Ishikawa (cell line): ENCODE results near the gene THAP8.

Experiments used
- CEBPB ChIP-seq: IDR thresholded peaks from 2 replicates; pipeline ENCODE4 v1.6.1; 2012
- CREB1 ChIP-seq: IDR thresholded peaks from 2 replicates; pipeline ENCODE4 v1.6.1; 2012; ENCODE audit warnings: low read depth
- EGR1 ChIP-seq: IDR thresholded peaks from 2 replicates; pipeline ENCODE4 v1.6.1; 2012
- EP300 ChIP-seq: IDR thresholded peaks from 2 replicates; pipeline ENCODE4 v1.6.1; 2012; ENCODE audit warnings: borderline replicate concordance
- FOXM1 ChIP-seq: IDR thresholded peaks from 2 replicates; pipeline ENCODE4 v1.6.1; 2012; ENCODE audit warnings: low read depth, borderline replicate concordance
- NFIC ChIP-seq: IDR thresholded peaks from 2 replicates; pipeline ENCODE4 v1.6.1; 2012
- RAD21 ChIP-seq: IDR thresholded peaks from 2 replicates; pipeline ENCODE4 v1.6.1; 2012; ENCODE audit warnings: low read depth
- TAF1 ChIP-seq: IDR thresholded peaks from 2 replicates; pipeline ENCODE4 v1.6.1; 2012; ENCODE audit warnings: low read depth, mild to moderate bottlenecking
- TCF12 ChIP-seq: IDR thresholded peaks from 2 replicates; pipeline ENCODE4 v1.6.1; 2012; ENCODE audit warnings: low read depth
- TEAD4 ChIP-seq: IDR thresholded peaks from 2 replicates; pipeline ENCODE4 v1.6.1; 2012
- YY1 ChIP-seq: IDR thresholded peaks from 2 replicates; pipeline ENCODE4 v1.6.1; 2012; ENCODE audit warnings: low read depth
- ZBTB7A ChIP-seq: IDR thresholded peaks from 2 replicates; pipeline ENCODE4 v1.6.1; 2012; ENCODE audit warnings: low read depth
- TF ChIP-seq, protein P1 (sequence below): IDR thresholded peaks from 2 replicates; pipeline ENCODE4 v1.6.1; 2012; ENCODE audit warnings: low read depth, mild to moderate bottlenecking
- TF ChIP-seq, protein P2 (sequence below): IDR thresholded peaks from 2 replicates; pipeline ENCODE4 v1.6.1; 2012
- TF ChIP-seq, protein P3 (sequence below): IDR thresholded peaks from 2 replicates; pipeline ENCODE4 v1.6.1; 2012

THAP8 gene

DNA sequence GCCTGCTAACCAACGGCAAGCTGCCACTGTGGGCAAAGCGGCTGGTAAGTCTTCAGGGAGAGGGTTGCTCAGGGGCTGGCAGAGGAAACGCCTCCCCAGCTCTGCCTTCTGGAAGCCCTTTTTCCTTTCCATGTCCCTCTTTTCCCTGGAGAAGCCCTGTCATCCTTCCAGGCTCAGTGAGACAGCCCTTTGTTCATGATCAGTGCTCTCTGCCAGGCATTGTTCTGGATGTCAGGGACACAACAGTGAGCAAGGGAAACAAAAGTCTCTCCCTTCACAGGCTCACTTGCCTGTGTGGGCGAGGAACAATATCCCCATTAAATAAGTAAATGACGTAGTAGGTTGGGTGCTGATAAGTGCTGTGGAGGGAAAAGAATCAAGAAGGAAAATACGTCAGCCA is 43.0 kb upstream of the THAP8 start:
- TF ChIP-seq YY1, result no peak
- no peak for TF ChIP-seq TEAD4
- TF ChIP-seq EP300, result no peak
- TF ChIP-seq, protein P1, sequence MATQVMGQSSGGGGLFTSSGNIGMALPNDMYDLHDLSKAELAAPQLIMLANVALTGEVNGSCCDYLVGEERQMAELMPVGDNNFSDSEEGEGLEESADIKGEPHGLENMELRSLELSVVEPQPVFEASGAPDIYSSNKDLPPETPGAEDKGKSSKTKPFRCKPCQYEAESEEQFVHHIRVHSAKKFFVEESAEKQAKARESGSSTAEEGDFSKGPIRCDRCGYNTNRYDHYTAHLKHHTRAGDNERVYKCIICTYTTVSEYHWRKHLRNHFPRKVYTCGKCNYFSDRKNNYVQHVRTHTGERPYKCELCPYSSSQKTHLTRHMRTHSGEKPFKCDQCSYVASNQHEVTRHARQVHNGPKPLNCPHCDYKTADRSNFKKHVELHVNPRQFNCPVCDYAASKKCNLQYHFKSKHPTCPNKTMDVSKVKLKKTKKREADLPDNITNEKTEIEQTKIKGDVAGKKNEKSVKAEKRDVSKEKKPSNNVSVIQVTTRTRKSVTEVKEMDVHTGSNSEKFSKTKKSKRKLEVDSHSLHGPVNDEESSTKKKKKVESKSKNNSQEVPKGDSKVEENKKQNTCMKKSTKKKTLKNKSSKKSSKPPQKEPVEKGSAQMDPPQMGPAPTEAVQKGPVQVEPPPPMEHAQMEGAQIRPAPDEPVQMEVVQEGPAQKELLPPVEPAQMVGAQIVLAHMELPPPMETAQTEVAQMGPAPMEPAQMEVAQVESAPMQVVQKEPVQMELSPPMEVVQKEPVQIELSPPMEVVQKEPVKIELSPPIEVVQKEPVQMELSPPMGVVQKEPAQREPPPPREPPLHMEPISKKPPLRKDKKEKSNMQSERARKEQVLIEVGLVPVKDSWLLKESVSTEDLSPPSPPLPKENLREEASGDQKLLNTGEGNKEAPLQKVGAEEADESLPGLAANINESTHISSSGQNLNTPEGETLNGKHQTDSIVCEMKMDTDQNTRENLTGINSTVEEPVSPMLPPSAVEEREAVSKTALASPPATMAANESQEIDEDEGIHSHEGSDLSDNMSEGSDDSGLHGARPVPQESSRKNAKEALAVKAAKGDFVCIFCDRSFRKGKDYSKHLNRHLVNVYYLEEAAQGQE, result no peak
- TF ChIP-seq FOXM1, result no peak
- TF ChIP-seq TCF12, result no peak
- TF ChIP-seq CREB1, result no peak

DNA sequence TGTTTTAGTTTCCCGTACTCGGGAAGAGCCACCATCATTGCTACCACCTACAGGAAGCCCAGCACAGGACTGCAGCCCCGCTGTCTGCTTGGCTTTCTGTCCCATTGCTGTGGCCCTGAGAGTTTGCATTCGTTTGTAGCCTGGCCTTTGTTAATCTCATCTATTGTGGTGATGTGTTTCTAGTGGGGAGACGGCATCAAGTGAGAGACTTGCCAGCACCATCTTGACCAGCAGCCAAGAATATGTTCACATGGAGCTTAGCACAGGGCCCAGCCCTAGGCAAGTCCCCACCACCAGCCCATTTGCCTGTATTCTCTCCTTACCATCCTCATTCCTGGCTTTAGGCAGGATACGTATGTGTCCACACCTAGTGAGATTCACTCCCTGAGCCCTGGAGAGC is 39.6 kb upstream of the THAP8 start:
- TF ChIP-seq TEAD4, result no peak
- no peak for TF ChIP-seq TAF1

GRCh38 chr19:36093146-36093662 is 39.1 kb upstream of the THAP8 start:
- no peak for TF ChIP-seq CEBPB
- no peak for TF ChIP-seq YY1
- TF ChIP-seq ZBTB7A, result no peak
- no peak for TF ChIP-seq TCF12
- no peak for TF ChIP-seq TAF1
- no peak for TF ChIP-seq TEAD4
- TF ChIP-seq, protein P2, sequence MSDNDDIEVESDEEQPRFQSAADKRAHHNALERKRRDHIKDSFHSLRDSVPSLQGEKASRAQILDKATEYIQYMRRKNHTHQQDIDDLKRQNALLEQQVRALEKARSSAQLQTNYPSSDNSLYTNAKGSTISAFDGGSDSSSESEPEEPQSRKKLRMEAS, result no peak
- TF ChIP-seq CREB1, result no peak

GRCh38 chr19:36092566-36092965 is 38.5 kb upstream of the THAP8 start:
- TF ChIP-seq EP300 (no peak), EGR1 (no peak), NFIC (no peak), CREB1 (no peak), TAF1 (no peak), CEBPB (no peak), TEAD4 (no peak), RAD21 (no peak), TCF12 (no peak), FOXM1 (no peak), ZBTB7A (no peak), YY1 (no peak)
- TF ChIP-seq, protein P2, result no peak
- TF ChIP-seq, protein P1, result no peak
- TF ChIP-seq, protein P3, sequence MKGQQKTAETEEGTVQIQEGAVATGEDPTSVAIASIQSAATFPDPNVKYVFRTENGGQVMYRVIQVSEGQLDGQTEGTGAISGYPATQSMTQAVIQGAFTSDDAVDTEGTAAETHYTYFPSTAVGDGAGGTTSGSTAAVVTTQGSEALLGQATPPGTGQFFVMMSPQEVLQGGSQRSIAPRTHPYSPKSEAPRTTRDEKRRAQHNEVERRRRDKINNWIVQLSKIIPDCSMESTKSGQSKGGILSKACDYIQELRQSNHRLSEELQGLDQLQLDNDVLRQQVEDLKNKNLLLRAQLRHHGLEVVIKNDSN, result no peak

DNA sequence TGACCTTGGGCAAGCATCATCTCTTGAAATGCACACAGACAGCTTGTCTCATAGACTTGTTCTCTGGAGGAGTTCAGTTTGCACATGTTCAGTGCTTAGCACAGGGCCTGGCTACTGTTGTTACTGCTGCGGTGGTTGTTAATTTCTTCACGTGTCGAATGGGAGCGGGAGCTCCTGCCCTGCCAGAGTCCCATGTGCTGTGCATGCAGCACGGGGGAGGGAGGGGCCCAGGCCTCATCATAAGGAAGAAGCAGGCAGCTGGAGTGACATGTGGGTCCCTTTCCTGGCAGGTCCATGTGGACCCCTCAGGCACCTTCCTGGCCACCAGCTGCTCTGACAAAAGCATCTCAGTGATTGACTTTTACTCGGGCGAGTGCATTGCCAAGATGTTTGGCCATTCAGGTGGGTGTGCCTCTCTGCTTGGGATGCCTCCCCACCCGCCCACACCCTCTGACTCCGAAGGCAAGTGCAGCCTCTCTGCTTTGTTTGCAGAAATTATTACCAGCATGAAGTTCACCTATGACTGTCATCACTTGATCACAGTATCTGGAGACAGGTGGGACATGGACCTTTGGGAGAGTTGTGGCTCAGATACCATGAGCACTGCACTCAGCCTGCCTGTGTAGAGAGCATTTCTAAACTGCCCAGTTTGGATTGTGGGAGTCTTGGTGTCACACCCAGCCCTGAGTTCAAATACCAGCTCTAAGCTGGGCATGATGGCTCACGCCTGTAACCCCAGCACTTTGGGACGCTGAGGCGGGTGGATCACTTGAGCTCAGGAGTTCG is 37.0 kb upstream of the THAP8 start:
- TF ChIP-seq EGR1 (no peak), TCF12 (no peak), YY1 (no peak), FOXM1 (no peak), CEBPB (no peak), NFIC (no peak), RAD21 (no peak), TAF1 (no peak), TEAD4 (no peak), EP300 (no peak), CREB1 (no peak)
- TF ChIP-seq, protein P1, result no peak
- TF ChIP-seq, protein P2, result no peak
- TF ChIP-seq, protein P3, result no peak
